Measurements from ENCODE around the gene PARL. TPM values are rescaled to one million over a fixed set of nuclear protein-coding genes. Genes with fewer than 3 reads are reported as not detected.

Gene PARL
- total and polyA plus RNA-seq, 2 of the 8 experiments (the other 6 are each of a cell fraction or from before 2014, with no cell fraction given): 62.7 to 85.0 TPM

- TF ChIP-seq CHD7 (IDR thresholded peaks at IDR 0.05; ENCODE audit: insufficient replicate concordance, low read length) (no peak), BACH1 (IDR thresholded peaks at IDR 0.05; ENCODE audit: low read length) (no peak), CEBPB (IDR thresholded peaks at IDR 0.05; ENCODE audit: low read depth, low read length) (no peak), RAD21 (IDR thresholded peaks at IDR 0.05 in 1 of 2, conservative IDR thresholded peaks at IDR 0.05 in 1 of 2; ENCODE audit: low read depth in 2 of 2, low read length in 2 of 2) (no peak), BRCA1 (IDR thresholded peaks at IDR 0.05; ENCODE audit: low read depth, low read length) (no peak), POU5F1 (IDR thresholded peaks at IDR 0.05; ENCODE audit: low read depth, low read length) (no peak), ATF3 (IDR thresholded peaks at IDR 0.05; ENCODE audit: insufficient read depth, low read depth, low read length) (no peak), RNF2 (IDR thresholded peaks at IDR 0.05; ENCODE audit: borderline replicate concordance, low read depth, low read length, missing control alignments, poor library complexity, severe bottlenecking) (no peak), SP2 (IDR thresholded peaks at IDR 0.05; ENCODE audit: low read length) (no peak)
Observed at GRCh38 chr3:183873914-183874313, 10.8 kb downstream of the PARL start (continued).

Data from H1 (cell line).